ENCODE data around the gene CPA4.

DNA sequence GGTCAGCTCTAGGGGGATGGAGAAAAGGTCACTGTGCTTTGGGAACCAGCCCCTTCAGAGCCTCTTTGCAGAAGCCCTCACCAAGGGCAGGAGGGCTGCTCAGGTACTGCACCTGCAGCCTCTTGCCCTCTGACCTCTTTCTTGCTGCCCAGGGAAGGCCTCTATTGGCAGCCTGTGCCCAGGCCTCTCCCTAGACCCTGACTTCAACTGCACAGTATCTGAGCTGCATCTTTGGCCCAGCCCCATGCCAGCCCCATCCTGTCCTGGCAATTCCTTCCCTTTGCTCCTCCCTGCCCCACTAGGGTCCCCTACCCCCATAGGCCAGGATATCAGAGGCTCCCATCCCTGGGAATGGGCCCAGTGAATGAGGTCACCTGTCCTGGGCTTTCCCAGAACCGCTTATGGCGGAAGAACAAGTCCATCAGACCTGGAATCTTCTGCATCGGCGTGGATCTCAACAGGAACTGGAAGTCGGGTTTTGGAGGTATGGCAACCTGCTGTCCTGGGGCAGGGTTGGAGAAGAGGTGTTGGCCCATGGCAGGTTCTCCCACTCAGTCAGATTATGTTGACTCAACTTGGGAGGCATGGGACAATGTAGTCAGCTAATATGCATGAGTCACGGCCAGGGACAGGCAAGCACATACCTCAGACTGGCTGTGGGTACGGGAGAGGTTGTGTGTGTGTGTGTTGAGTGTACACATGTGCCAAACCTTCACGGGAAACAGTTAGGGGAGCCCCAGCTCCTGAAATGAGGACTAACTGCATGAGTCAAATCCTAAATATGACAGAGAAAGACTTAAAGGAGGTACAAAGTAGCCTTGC lies 70.3 kb downstream of the CPA4 start:
- TF ChIP-seq POLR2A (IDR thresholded peaks at IDR 0.05; ENCODE audit: low read depth, low read length) (0 out of 2 replicates have a peak, but pooled peaks have one; percentile 22), TAF1 (IDR thresholded peaks at IDR 0.05; ENCODE audit: borderline replicate concordance, low read depth, low read length) (no peak)

Data from GM12892 (cell line).